Nucleus accumbens (tissue), 56 donors: ENCODE data around the gene BAX.
A peak's percentile ranks its signal among the peaks of the same experiment; 100 is the strongest.
"Not testable (repeated sequence)": the region's sequence is repeated elsewhere in the genome, so short reads cannot be mapped to it uniquely, and the experiment has no call there.

Experiments used
- DNase-seq, 56 donors: peaks; one replicate each; lab custom pipeline; 2025; lab: John Stamatoyannopoulos, UW

The BAX gene

DNA sequence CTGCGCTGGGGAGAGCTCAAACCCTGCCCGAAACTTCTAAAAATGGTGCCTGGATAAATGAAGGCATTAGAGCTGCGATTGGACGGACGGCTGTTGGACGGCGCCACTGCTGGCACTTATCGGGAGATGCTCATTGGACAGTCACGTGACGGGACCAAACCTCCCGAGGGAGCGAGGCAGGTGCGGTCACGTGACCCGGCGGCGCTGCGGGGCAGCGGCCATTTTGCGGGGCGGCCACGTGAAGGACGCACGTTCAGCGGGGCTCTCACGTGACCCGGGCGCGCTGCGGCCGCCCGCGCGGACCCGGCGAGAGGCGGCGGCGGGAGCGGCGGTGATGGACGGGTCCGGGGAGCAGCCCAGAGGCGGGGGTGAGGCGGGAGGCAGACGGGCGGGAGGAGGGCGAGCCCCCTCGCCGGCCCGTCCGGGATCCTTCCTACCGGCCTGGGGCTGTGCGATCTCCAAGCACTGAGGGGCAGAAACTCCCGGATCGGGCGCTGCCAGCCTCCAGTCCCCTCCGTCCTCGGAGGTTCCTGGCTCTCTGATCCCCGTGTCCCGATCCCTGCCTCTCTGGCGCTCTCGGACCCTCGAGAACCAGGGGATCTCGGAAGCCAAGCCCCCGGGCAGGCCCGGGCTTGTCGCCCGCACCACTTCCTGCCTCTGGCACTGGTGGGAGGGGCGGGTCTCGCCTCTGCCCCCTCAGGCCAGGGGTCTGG, at the start of gene BAX:
TSS of gene BAX (plus strand) at position 281 of the 713 bp plus-strand sequence. CDS start at position 335, 54 bp downstream.
- DNase-seq: peak in 55 of 56 donors; percentile 65 to 98 (median 90)

GRCh38 chr19:48905664-48906063, 49.0 kb upstream of the BAX start:
- no peak for DNase-seq

- DNase-seq: no peak
Measured at GRCh38 chr19:48906324-48906723, 48.4 kb upstream of the BAX start.

DNA sequence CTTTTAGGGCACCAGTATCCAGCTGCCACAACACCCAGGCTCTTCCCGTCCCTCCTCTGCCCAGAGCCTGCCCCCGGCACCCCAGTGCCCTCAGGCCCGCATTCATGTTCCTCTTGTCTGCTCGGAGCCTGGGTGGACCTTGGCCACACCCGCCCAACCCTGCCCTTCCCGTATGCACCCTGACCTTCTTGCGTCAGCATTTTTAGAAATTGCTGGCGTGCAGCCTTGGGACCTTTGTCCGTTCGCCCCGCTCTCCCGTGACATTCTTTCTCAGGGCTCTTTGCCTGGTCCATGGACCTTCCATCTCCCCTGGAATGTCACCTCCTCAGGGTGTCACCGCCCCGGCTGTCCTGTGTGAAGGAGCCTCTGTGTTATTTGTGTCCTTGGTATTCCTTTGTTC, 47.0 kb upstream of the BAX start:
- no peak for DNase-seq

DNA sequence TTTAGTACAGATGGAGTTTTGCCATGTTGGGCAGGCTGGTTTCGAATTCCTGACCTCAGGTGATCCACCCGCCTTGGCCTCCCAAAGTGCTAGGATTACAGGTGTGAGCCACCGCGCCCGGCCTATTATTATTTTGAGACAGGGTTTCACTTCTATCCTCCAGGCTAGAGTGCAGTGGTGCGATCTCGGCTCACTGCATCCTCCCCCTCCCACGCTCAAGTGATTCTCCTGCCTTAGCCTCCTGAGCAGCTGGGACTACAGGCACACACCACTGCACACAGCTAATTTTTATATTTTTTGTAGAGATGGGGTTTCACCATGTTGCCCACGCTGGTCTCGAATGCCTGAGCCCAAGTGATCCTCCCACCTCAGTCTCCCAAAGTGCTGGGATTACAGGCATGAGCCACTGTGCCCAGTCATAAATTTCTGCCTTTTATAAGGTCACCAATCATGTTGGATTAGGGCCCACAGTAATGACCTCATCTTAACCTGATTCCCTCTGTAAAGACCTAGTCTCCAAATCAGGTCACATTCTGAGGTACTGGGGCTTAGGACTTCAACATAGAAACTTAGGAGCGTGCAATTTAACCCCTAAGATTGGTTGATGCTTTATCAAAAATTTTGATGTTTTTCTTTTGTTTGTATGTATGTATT, 45.1 kb upstream of the BAX start:
- not testable (repeated sequence) for DNase-seq

- no peak for DNase-seq
Measured at GRCh38 chr19:48910803-48911202, 43.9 kb upstream of the BAX start.

DNA sequence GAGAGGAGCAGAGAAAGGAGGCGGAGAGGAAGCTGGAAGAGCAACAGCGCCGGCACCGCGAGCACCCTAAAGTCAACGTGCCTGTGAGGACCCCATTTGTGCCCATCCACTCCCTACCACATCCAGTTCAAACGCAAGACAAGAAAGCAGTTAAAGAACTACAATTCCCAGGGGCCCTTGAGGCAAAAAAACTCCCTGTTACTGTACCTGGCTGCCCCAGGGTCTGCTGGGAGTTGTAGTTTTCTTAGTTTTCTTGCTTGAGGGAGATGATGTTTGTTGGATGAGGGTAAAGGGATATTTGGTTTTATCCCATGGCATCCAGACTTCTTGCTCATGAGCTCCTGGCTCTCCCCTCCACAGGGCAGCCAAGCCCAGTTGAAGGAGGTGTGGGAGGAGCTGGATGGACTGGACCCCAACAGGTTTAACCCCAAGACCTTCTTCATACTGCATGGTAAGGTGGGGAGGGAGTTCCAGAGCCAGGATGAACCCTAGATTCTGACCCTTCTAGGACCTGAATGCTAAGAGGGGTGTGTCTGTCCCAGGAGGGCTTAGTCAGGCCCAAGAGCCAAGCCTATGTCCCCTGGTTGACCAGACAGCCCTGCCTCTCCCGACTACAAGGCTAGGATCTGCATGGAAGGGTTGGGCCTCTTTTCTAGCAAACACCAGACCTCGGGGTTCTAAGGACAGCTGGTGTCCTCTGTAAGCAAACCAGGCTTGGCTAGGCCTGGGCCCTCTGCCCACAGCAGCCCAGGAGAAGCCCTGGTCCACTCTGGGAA, 41.4 kb upstream of the BAX start:
- no peak for DNase-seq

DNA sequence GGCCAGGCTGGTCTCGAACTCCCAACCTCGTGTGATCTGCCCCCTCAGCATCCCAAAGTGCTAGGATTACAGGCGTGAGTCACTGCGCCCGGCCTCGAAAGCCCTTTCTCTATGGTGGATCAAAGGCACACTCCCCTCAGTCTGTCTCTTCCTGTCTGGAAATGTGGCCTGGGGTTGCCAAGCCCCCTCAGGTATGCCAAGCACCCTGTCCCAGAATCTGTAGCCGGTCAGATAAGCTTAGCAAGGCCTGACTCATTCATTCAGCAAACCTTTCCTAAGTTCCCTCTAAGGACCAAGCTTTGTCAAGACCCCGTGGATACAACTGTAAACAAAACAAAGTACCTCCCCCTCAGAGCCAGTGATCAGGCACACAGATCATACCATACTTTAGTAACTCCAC, 40.5 kb upstream of the BAX start:
- DNase-seq: no peak

DNA sequence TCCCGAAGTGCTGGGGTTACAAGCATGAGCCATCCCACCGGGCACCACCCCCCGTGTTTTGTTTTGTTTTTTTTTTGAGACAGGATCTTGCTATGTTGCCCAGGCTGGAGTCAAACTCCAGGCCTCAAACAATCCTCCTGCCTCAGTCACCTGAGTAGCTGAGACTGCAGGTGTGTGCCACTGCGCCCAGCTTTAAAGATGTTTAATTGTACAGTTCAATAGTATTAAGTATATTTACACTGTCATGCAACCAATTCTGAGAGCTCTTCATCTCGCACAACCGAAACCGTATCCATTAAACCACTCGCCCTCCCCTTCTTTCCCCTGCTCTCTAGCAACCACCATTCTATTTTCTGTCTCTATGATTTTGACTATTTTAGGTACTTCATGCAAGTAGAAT, 38.9 kb upstream of the BAX start:
- DNase-seq: peak in 1 of 56 donors; percentile 7

GRCh38 chr19:48918071-48918470, 36.6 kb upstream of the BAX start:
- DNase-seq: no peak

GRCh38 chr19:48918801-48919247, 35.9 kb upstream of the BAX start:
- DNase-seq: peak in 6 of 56 donors; percentile 1 to 29 (median 3)

GRCh38 chr19:48919271-48919670, 35.4 kb upstream of the BAX start:
- DNase-seq: not testable (repeated sequence)

- no peak for DNase-seq
Measured at GRCh38 chr19:48920949-48921348, 33.7 kb upstream of the BAX start.

- DNase-seq: no peak
Measured at GRCh38 chr19:48921721-48922500, 32.8 kb upstream of the BAX start.

DNA sequence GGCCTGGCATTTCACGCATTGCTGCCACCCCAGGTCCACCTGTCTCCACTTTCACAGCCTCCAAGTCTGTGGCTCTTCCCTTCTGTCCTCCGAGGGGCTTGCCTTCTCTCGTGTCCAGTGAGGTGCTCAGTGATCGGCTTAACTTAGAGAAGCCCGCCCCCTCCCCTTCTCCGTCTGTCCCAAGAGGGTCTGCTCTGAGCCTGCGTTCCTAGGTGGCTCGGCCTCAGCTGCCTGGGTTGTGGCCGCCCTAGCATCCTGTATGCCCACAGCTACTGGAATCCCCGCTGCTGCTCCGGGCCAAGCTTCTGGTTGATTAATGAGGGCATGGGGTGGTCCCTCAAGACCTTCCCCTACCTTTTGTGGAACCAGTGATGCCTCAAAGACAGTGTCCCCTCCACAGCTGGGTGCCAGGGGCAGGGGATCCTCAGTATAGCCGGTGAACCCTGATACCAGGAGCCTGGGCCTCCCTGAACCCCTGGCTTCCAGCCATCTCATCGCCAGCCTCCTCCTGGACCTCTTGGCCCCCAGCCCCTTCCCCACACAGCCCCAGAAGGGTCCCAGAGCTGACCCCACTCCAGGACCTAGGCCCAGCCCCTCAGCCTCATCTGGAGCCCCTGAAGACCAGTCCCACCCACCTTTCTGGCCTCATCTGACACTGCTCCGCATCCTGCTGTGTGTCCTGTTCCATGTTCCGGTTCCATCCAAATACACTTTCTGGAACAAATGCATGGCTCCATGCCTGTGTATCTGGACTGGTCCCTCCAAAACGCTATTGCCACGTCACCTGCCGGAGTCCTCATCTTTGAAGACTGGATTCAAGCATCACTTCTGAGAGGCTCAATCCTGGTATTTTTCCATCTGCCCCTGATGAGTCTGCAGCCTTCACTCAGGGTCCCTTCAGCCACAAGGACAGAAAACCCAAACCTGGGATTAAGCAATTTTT, 31.9 kb upstream of the BAX start:
- DNase-seq: no peak

- no peak for DNase-seq
Measured at GRCh38 chr19:48925240-48925843, 29.3 kb upstream of the BAX start.

- DNase-seq: not testable (repeated sequence)
Measured at GRCh38 chr19:48925890-48926289, 28.8 kb upstream of the BAX start.

- DNase-seq: peak in 41 of 56 donors; percentile 1 to 80 (median 29)
Measured at GRCh38 chr19:48926909-48927308, 27.8 kb upstream of the BAX start.

GRCh38 chr19:48927692-48928091, 27.0 kb upstream of the BAX start:
- DNase-seq: not testable (repeated sequence)
